HEK293 (cell line): ENCODE results near the gene JHY.

Experiments used
- CTCF ChIA-PET: fragments of 350-600 bp; formaldehyde crosslinking; extraction: SDS; loops from one replicate; lab custom pipeline; 2021; ENCODE audit warnings: antibody characterized with exemption; lab: Yijun Ruan, JAX
- POLR2A ChIA-PET: fragments of 300-600 bp; formaldehyde crosslinking; extraction: SDS; loops from one replicate; lab custom pipeline; 2020; ENCODE audit warnings: antibody characterized with exemption, inconsistent platforms; lab: Yijun Ruan, JAX
- H3K27ac ChIP-seq: fragments of 200-500 bp; sonication (Bioruptor generic); 2 replicates; pipeline ENCODE4 v1.5.1; 2014; ENCODE audit warnings: low read depth, low read length, control low read depth, inconsistent platforms; ENCODE audit errors: extremely low read depth
- H3K36me3 ChIP-seq, 2 experiments: fragments of 200-500 bp in 1 of 2; sonication (Bioruptor generic) in 1 of 2; 1 replicate in 1 of 2; 2 replicates in 1 of 2; pipeline ENCODE4 v1.5.1; 2014 to 2017; ENCODE audit warnings: inconsistent platforms in 2 of 2, low read length in 2 of 2; ENCODE audit not compliant: control insufficient read depth in 2 of 2, insufficient read depth in 1 of 2
- H3K4me1 ChIP-seq: fragments of 200-500 bp; sonication (Bioruptor generic); 2 replicates; pipeline ENCODE4 v1.5.1; 2014; ENCODE audit warnings: mild to moderate bottlenecking, low read length, inconsistent platforms; ENCODE audit not compliant: control insufficient read depth, insufficient read depth
- H3K4me3 ChIP-seq: 2 replicates; pipeline ENCODE4 v1.5.1; 2011; ENCODE audit warnings: low read depth, mild to moderate bottlenecking, control low read depth, low read length, moderate library complexity
- H3K9me3 ChIP-seq: fragments of 200-500 bp; sonication (Bioruptor generic); 2 replicates; pipeline ENCODE4 v1.5.1; 2014; ENCODE audit warnings: low read depth, low read length, inconsistent platforms; ENCODE audit not compliant: control insufficient read depth, insufficient read depth
- BCL11A ChIP-seq: fragments of 450-650 bp; formaldehyde crosslinking; IDR thresholded peaks from 2 replicates; pipeline ENCODE4 v1.5.1; 2016; ENCODE audit warnings: low read depth, missing biosample characterization, missing genetic modification characterization
- ELK4 ChIP-seq: IDR thresholded peaks from 2 replicates; pipeline ENCODE4 v1.6.1; 2011; ENCODE audit warnings: mild to moderate bottlenecking, low read depth, low read length, borderline replicate concordance
- MYNN ChIP-seq: fragments of 450-650 bp; formaldehyde crosslinking; IDR thresholded peaks from 2 replicates; pipeline ENCODE4 v1.5.1; 2016; ENCODE audit warnings: missing biosample characterization, missing genetic modification characterization, borderline replicate concordance
- SETDB1 ChIP-seq: IDR thresholded peaks from one replicate; pipeline ENCODE4 v1.6.1; 2017; ENCODE audit warnings: mild to moderate bottlenecking, low read length, moderate library complexity, mixed read lengths; ENCODE audit not compliant: insufficient read length
- SP3 ChIP-seq: fragments of 450-650 bp; formaldehyde crosslinking; IDR thresholded peaks from 2 replicates; pipeline ENCODE4 v1.5.1; 2016; ENCODE audit warnings: missing biosample characterization, missing genetic modification characterization
- ZBTB17 ChIP-seq: fragments of 450-650 bp; formaldehyde crosslinking; IDR thresholded peaks from 2 replicates; pipeline ENCODE4 v1.5.1; 2016; ENCODE audit warnings: missing biosample characterization, missing genetic modification characterization
- ZNF121 ChIP-seq: fragments of 450-650 bp; formaldehyde crosslinking; IDR thresholded peaks from 2 replicates; pipeline ENCODE4 v1.5.1; 2016; ENCODE audit warnings: missing biosample characterization, missing genetic modification characterization
- ZNF202 ChIP-seq: fragments of 450-650 bp; formaldehyde crosslinking; IDR thresholded peaks from 2 replicates; pipeline ENCODE4 v1.5.1; 2016; ENCODE audit warnings: missing biosample characterization, missing genetic modification characterization, borderline replicate concordance
- ZNF223 ChIP-seq: fragments of 450-650 bp; formaldehyde crosslinking; IDR thresholded peaks from 2 replicates; pipeline ENCODE4 v1.5.1; 2016; ENCODE audit warnings: missing biosample characterization, missing genetic modification characterization
- ZNF341 ChIP-seq: fragments of 450-650 bp; formaldehyde crosslinking; IDR thresholded peaks from 2 replicates; pipeline ENCODE4; 2016; ENCODE audit warnings: low read depth, missing biosample characterization, missing genetic modification characterization
- ZNF366 ChIP-seq: fragments of 450-650 bp; formaldehyde crosslinking; conservative IDR thresholded peaks from 2 replicates; pipeline ENCODE4 v1.5.1; 2016; ENCODE audit warnings: missing biosample characterization, missing genetic modification characterization
- ZNF501 ChIP-seq: fragments of 450-650 bp; formaldehyde crosslinking; IDR thresholded peaks from 2 replicates; pipeline ENCODE4 v1.5.1; 2016; ENCODE audit warnings: missing biosample characterization, missing genetic modification characterization
- ZNF518A ChIP-seq: fragments of 450-650 bp; formaldehyde crosslinking; conservative IDR thresholded peaks from 2 replicates; pipeline ENCODE4 v1.5.1; 2016; ENCODE audit warnings: low read depth, missing biosample characterization, missing genetic modification characterization
- ZNF521 ChIP-seq: fragments of 450-650 bp; formaldehyde crosslinking; IDR thresholded peaks from 2 replicates; pipeline ENCODE4 v1.5.1; 2017; ENCODE audit warnings: missing biosample characterization, mild to moderate bottlenecking, missing genetic modification characterization
- ZNF548 ChIP-seq: fragments of 450-650 bp; formaldehyde crosslinking; IDR thresholded peaks from 2 replicates; pipeline ENCODE4 v1.5.1; 2016; ENCODE audit warnings: missing biosample characterization, missing genetic modification characterization
- ZNF549 ChIP-seq: fragments of 450-650 bp; IDR thresholded peaks from 2 replicates; pipeline ENCODE4 v1.5.1; 2018; ENCODE audit warnings: missing biosample characterization, missing genetic modification characterization, mild to moderate bottlenecking, inconsistent platforms, moderate library complexity
- ZNF558 ChIP-seq: fragments of 450-650 bp; formaldehyde crosslinking; IDR thresholded peaks from 2 replicates; pipeline ENCODE4 v1.5.1; 2016; ENCODE audit warnings: missing biosample characterization, missing genetic modification characterization
- ZNF776 ChIP-seq: fragments of 450-650 bp; formaldehyde crosslinking; IDR thresholded peaks from 2 replicates; pipeline ENCODE4 v1.5.0; 2017; ENCODE audit warnings: missing biosample characterization, missing genetic modification characterization, borderline replicate concordance
- ZXDB ChIP-seq: fragments of 450-650 bp; formaldehyde crosslinking; IDR thresholded peaks from 2 replicates; pipeline ENCODE4 v1.5.1; 2016; ENCODE audit warnings: missing biosample characterization, missing genetic modification characterization
- TF ChIP-seq, protein P1 (sequence below): fragments of 450-650 bp; formaldehyde crosslinking; IDR thresholded peaks from 2 replicates; pipeline ENCODE4 v1.5.1; 2016; ENCODE audit warnings: missing biosample characterization, missing genetic modification characterization, borderline replicate concordance
- TF ChIP-seq, protein P2 (sequence below): fragments of 450-650 bp; IDR thresholded peaks from 2 replicates; pipeline ENCODE4 v1.5.1; 2018; ENCODE audit warnings: missing biosample characterization, mild to moderate bottlenecking, missing genetic modification characterization
- TF ChIP-seq, protein P3 (sequence below): fragments of 450-650 bp; formaldehyde crosslinking; IDR thresholded peaks from 2 replicates; pipeline ENCODE4 v1.5.1; 2016; ENCODE audit warnings: missing biosample characterization, missing genetic modification characterization, low read depth

Gene JHY

DNA sequence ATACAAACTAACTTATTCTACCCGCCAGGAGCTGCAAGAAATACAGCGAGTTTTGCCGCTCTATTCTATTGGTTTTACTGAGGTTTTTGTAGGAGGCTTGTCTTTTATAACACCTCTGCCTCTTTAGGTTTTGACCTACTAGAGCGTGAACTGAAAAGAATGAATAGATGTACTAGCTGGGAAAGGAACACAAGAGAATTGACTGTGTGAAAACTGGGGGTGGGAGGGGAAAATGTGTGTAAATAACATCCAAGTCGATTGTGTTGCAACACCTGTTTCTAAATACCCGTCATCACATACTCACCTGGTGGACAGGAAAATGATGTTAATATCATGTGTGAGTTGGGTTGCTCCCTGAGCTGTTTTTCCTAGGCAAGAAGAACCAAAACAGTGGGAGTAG is 12.9 kb upstream of the JHY start (continued):
- TF ChIP-seq, protein P1, sequence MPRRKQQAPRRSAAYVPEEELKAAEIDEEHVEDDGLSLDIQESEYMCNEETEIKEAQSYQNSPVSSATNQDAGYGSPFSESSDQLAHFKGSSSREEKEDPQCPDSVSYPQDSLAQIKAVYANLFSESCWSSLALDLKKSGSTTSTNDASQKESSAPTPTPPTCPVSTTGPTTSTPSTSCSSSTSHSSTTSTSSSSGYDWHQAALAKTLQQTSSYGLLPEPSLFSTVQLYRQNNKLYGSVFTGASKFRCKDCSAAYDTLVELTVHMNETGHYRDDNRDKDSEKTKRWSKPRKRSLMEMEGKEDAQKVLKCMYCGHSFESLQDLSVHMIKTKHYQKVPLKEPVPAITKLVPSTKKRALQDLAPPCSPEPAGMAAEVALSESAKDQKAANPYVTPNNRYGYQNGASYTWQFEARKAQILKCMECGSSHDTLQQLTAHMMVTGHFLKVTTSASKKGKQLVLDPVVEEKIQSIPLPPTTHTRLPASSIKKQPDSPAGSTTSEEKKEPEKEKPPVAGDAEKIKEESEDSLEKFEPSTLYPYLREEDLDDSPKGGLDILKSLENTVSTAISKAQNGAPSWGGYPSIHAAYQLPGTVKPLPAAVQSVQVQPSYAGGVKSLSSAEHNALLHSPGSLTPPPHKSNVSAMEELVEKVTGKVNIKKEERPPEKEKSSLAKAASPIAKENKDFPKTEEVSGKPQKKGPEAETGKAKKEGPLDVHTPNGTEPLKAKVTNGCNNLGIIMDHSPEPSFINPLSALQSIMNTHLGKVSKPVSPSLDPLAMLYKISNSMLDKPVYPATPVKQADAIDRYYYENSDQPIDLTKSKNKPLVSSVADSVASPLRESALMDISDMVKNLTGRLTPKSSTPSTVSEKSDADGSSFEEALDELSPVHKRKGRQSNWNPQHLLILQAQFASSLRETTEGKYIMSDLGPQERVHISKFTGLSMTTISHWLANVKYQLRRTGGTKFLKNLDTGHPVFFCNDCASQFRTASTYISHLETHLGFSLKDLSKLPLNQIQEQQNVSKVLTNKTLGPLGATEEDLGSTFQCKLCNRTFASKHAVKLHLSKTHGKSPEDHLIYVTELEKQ (tag by site-specific recombination), result no peak
- TF ChIP-seq ZNF548 (no peak), ZNF366 (tag by site-specific recombination) (no peak), ELK4 (no peak), ZNF501 (tag by site-specific recombination) (no peak), ZNF558 (tag by site-specific recombination) (no peak), ZNF521 (no peak), ZBTB17 (tag by site-specific recombination) (no peak), SETDB1 (no peak)

DNA sequence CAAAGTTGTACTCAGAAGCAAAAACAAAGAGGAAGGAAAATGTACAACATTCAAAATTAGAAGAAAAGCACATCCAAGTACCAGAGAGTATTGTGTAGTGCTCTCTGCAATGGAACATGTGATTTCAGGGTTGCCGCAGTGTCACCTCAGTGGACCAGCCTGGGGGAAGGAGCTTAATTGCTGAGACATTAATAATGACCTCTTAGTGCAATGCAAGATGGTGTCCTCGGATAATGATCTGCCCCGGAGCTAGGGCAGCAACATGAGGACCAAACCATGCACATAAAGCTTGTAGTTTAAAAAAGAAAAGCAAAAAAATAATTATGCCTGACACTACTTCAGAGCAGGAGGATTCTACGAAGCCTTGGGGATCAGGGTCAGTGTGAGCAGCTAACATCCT is 11.3 kb upstream of the JHY start:
- Histone ChIP-seq H3K27ac (no peak overlapping the region), H3K36me3 (no peaks in the 10 kb centered on the region), H3K9me3 (no peaks in the 10 kb centered on the region), H3K4me1 (no peaks in the 10 kb centered on the region), H3K4me3 (no peak overlapping the region)
- TF ChIP-seq ZNF518A, result no peak
- CTCF ChIA-PET, result interaction anchor here (0.8 to 1.3 kb wide), 3 partner anchors 35 to 186 kb away, joined by 3 to 6 read pairs (median 3); no protein-coding TSS in a partner anchor
- POLR2A ChIA-PET, result no interaction called here

GRCh38 chr11:122872046-122872445 is 10.5 kb upstream of the JHY start:
- no peak overlapping the region for H3K4me3 ChIP-seq
- CTCF ChIA-PET, result interaction anchor here (0.6 to 4.6 kb wide), 2 partner anchors 8 to 19 kb away, joined by 4 to 22 read pairs; no protein-coding TSS in a partner anchor
- H3K27ac ChIP-seq, result no peak overlapping the region
- POLR2A ChIA-PET, result no interaction called here
- H3K9me3 ChIP-seq, result no peaks in the 10 kb centered on the region
- no peaks in the 10 kb centered on the region for H3K36me3 ChIP-seq
- no peaks in the 10 kb centered on the region for H3K4me1 ChIP-seq
- no peak for TF ChIP-seq BCL11A
- no peak for TF ChIP-seq ZNF548
- TF ChIP-seq, protein P2, sequence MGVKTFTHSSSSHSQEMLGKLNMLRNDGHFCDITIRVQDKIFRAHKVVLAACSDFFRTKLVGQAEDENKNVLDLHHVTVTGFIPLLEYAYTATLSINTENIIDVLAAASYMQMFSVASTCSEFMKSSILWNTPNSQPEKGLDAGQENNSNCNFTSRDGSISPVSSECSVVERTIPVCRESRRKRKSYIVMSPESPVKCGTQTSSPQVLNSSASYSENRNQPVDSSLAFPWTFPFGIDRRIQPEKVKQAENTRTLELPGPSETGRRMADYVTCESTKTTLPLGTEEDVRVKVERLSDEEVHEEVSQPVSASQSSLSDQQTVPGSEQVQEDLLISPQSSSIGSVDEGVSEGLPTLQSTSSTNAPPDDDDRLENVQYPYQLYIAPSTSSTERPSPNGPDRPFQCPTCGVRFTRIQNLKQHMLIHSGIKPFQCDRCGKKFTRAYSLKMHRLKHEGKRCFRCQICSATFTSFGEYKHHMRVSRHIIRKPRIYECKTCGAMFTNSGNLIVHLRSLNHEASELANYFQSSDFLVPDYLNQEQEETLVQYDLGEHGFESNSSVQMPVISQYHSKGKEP, result no peak
- TF ChIP-seq ZNF776 (tag by site-specific recombination), result no peak
- TF ChIP-seq ZNF223 (tag by site-specific recombination), result no peak
- no peak for TF ChIP-seq ZNF121
- TF ChIP-seq ZNF202 (tag by site-specific recombination), result no peak
- no peak for TF ChIP-seq ZXDB (tag by site-specific recombination)
- TF ChIP-seq SP3 (tag by site-specific recombination), result no peak
- TF ChIP-seq MYNN (tag by site-specific recombination), result no peak
- TF ChIP-seq, protein P3, sequence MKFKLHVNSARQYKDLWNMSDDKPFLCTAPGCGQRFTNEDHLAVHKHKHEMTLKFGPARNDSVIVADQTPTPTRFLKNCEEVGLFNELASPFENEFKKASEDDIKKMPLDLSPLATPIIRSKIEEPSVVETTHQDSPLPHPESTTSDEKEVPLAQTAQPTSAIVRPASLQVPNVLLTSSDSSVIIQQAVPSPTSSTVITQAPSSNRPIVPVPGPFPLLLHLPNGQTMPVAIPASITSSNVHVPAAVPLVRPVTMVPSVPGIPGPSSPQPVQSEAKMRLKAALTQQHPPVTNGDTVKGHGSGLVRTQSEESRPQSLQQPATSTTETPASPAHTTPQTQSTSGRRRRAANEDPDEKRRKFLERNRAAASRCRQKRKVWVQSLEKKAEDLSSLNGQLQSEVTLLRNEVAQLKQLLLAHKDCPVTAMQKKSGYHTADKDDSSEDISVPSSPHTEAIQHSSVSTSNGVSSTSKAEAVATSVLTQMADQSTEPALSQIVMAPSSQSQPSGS (tag by site-specific recombination), result no peak
- no peak for TF ChIP-seq ZNF341 (tag by site-specific recombination)
- no peak for TF ChIP-seq ZNF549 (tag by site-specific recombination)
